ENCODE results near the gene CCDC24. TPM values are rescaled to one million over a fixed set of nuclear protein-coding genes. Genes with fewer than 3 reads are reported as not detected.

Gene CCDC24
- total RNA-seq, 4 donors from 2014 or later: 1.6 to 6.1 (median 2.7) TPM

DNA sequence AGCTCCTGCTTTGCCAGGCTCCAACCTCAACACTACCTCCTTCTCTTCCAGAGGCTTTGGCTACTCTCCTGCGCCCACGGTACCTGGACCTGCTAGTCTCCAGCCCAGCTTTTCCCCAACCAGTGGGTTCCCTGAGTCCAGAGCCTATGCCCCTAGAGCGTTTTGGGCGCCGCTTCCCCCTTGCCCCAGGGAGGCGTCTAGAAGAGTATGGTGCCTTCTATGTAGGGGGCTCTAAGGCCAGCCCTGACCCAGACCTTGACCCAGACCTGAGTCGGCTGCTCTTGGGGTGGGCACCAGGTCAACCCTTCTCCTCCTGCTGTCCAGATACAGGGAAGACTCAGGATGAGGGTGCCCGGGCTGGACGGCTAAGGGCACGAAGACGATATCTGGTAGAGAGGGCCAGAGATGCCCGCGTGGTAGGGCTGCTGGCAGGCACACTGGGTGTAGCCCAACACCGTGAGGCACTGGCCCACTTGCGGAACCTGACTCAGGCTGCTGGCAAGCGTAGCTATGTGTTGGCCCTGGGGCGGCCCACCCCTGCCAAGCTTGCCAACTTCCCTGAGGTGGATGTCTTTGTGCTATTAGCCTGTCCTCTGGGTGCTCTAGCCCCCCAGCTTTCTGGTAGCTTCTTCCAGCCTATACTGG lies 19.9 kb upstream of the CCDC24 start:
- WGBS, 2 donors: 76 to 81% methylated on average over 17 of the region's 17 CpGs
- intact Hi-C loops (cut with DNase I; ENCODE audit: low total_unique reads): no loop called here
- no peak for DNase-seq (ENCODE audit: low spot score in 2 of 2)
- TF ChIP-seq POLR2A (IDR thresholded peaks at IDR 0.05): no peak
- TF ChIP-seq, protein P1, sequence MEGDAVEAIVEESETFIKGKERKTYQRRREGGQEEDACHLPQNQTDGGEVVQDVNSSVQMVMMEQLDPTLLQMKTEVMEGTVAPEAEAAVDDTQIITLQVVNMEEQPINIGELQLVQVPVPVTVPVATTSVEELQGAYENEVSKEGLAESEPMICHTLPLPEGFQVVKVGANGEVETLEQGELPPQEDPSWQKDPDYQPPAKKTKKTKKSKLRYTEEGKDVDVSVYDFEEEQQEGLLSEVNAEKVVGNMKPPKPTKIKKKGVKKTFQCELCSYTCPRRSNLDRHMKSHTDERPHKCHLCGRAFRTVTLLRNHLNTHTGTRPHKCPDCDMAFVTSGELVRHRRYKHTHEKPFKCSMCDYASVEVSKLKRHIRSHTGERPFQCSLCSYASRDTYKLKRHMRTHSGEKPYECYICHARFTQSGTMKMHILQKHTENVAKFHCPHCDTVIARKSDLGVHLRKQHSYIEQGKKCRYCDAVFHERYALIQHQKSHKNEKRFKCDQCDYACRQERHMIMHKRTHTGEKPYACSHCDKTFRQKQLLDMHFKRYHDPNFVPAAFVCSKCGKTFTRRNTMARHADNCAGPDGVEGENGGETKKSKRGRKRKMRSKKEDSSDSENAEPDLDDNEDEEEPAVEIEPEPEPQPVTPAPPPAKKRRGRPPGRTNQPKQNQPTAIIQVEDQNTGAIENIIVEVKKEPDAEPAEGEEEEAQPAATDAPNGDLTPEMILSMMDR (IDR thresholded peaks at IDR 0.05): no peak
- no peak overlapping the region for H3K4me3 ChIP-seq (ENCODE audit: low read depth, poor library complexity, severe bottlenecking)

DNA sequence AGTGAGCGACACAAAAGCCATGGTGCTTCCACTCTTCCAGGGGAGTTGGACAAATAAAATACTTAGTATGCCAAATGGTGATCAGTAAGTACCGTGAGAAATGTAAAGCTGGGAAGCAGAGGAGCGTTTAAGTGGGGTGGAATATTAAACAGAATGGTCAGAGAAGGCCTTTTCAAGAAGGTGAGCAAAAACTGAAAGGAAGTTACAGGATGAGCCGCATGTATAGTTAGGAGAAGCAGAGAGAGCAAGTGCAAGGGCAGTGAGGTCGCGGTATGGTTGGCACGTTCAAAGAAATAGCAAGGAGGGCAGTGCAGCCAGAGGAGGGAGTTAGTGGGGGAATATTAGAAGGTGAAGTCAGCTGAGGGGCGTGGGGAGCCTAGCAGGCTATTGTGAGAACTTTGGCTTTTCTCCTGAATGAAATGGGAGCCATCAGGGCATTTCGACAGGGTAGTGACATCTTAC lies 17.4 kb upstream of the CCDC24 start:
- DNase-seq (ENCODE audit: low spot score in 2 of 2): no peak
- intact Hi-C loops (cut with DNase I; ENCODE audit: low total_unique reads): no loop called here
- TF ChIP-seq POLR2A (IDR thresholded peaks at IDR 0.05): no peak
- TF ChIP-seq, protein P1 (IDR thresholded peaks at IDR 0.05): no peak
- WGBS, 2 donors: 36% methylated on average over 9 of the region's 9 CpGs
- H3K4me3 ChIP-seq (ENCODE audit: low read depth, poor library complexity, severe bottlenecking): peak overlapping the region; percentile 66

DNA sequence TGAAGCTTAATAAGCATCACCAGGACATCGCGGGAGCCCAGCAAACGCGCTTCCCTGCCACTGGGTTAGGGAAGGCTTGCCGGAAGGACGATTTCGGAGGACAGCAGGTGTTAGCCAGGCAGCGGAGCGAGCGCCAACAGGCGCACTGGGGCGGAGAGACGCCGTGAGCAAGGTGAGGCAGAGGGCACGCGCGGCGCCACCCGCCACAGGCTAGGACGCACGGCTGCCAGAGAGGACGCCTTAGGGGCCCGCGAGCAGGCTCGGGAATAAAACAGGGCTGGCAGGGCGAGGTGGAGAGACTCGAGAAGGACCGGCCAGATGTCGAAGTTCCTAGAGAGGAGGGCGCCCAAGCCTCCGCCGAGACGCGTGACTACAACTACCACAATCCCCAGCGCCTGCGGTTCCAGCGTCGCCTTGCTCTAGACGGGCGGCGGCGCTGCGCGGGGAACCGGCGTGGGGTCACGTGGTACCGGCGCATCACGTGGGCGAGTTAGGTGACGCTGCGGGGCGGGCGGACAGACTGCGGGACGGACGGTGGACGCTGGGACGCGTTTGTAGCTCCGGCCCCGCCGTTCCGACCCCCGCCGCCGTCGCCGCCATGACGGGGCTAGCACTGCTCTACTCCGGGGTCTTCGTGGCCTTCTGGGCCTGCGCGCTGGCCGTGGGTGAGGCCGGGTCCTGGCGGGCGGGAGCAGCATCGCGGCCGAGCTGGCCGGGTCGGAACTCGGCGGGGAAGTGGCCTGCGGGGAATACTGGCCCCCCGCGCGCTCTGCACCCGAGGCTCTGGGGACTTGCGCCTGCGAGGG lies 16.8 kb upstream of the CCDC24 start, which contains the start of gene ATP6V0B:
ATP6V0B (plus strand) TSS at position 518 of the 806 bp plus-strand sequence; CDS start at position 599, 81 bp downstream.
- peak within 1 kb of the TSS; percentile 66 for H3K4me3 ChIP-seq (ENCODE audit: low read depth, poor library complexity, severe bottlenecking)
- intact Hi-C loops (cut with DNase I; ENCODE audit: low total_unique reads): no loop called here
- peak in 1 of 2 donors; percentile 78 for TF ChIP-seq POLR2A (IDR thresholded peaks at IDR 0.05)
- TF ChIP-seq, protein P1 (IDR thresholded peaks at IDR 0.05): no peak
- peak; percentile 97 to 99 for DNase-seq (ENCODE audit: low spot score in 2 of 2)
- 0% methylated on average over 48 of the region's 93 CpGs for WGBS, 2 donors

DNA sequence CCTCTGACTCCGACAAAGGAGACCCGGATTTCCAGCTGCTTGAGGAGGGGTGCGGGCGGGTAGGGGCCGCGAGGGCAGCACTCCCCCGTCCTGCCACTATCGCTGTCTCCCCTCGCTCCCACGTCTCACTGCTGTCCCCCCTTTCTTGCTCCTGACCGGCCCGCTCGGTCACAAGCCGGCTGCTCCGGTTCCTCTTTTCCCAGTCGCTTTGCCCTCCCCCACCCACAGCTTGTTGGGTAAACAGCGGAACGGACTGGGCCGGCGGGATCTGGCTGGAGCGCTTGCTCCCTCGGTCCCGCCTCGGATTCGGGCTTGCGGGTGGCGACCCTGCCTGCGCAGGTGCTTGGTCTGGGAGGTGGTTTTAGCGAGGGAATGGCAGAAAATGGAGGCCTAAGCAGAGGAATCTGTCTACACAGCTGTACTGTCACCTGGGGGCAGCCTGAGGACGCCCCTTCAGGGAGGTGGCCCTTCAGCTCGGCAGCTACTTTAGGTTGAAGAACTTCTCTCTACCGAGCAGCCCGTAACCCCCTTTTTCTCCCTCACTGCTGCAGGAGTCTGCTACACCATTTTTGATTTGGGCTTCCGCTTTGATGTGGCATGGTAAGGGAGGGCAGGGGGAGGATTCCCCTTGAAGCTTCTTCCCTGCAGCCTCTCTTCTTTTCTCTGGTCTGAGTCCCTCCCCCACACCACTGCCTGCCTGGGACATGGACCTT lies 16.0 kb upstream of the CCDC24 start:
- peak overlapping the region; percentile 66 for H3K4me3 ChIP-seq (ENCODE audit: low read depth, poor library complexity, severe bottlenecking)
- DNase-seq (ENCODE audit: low spot score in 2 of 2): peak; percentile 62 to 93
- TF ChIP-seq, protein P1 (IDR thresholded peaks at IDR 0.05): no peak
- TF ChIP-seq POLR2A (IDR thresholded peaks at IDR 0.05): no peak
- intact Hi-C loops (cut with DNase I; ENCODE audit: low total_unique reads): no loop called here
- WGBS, 2 donors: 1% methylated on average over 28 to 29 of the region's 34 CpGs

DNA sequence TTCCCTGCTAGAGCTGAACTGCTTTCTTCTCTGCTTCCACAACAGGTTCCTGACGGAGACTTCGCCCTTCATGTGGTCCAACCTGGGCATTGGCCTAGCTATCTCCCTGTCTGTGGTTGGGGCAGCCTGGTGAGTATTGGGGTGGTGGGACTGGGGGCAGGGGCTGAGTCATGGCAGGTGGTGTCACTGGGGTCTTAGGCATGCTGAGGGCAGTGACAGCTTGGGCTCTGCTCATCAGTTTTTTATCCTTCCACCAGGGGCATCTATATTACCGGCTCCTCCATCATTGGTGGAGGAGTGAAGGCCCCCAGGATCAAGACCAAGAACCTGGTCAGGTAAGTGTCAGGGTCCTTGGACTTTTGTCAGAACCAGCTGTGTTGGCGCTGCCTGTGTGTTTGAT lies 15.4 kb upstream of the CCDC24 start:
- TF ChIP-seq POLR2A (IDR thresholded peaks at IDR 0.05): no peak
- TF ChIP-seq, protein P1 (IDR thresholded peaks at IDR 0.05): no peak
- 78 to 90% methylated on average over 4 of the region's 4 CpGs for WGBS, 2 donors
- no peak for DNase-seq (ENCODE audit: low spot score in 2 of 2)
- intact Hi-C loops (cut with DNase I; ENCODE audit: low total_unique reads): no loop called here
- H3K4me3 ChIP-seq (ENCODE audit: low read depth, poor library complexity, severe bottlenecking): no peak overlapping the region
